Astrocyte (in vitro differentiated cells and primary cell): Measurements from ENCODE around the gene WNT7B. TPM values are rescaled to one million over a fixed set of nuclear protein-coding genes. Genes with fewer than 3 reads are reported as not detected.
"Not testable (repeated sequence)": the region's sequence is repeated elsewhere in the genome, so short reads cannot be mapped to it uniquely, and the experiment has no call there.

ENCODE experiments used
- DNase-seq: peaks from one replicate; pipeline ENCODE4 v3.0.0-alpha.2; 2010; ENCODE audit warnings: low read depth
- FAIRE-seq: peaks from 2 replicates; lab custom pipeline; 2011; peaks lifted over from hg19 to GRCh38; lab: Jason Lieb, UNC
- H2AFZ ChIP-seq: 2 replicates; pipeline ENCODE4 v1.6.0; 2012; ENCODE audit warnings: low read depth, low read length, inconsistent platforms
- H3K27ac ChIP-seq: 2 replicates; pipeline ENCODE4 v1.5.1; 2011; ENCODE audit warnings: low read depth, low read length, inconsistent platforms
- H3K27me3 ChIP-seq: 2 replicates; pipeline ENCODE4 v1.6.0; 2011; ENCODE audit warnings: low read length, inconsistent platforms; ENCODE audit not compliant: insufficient read depth
- H3K36me3 ChIP-seq: 2 replicates; pipeline ENCODE4 v1.5.1; 2011; ENCODE audit warnings: low read length, inconsistent platforms; ENCODE audit not compliant: insufficient read depth
- H3K4me1 ChIP-seq: 2 replicates; pipeline ENCODE4 v1.5.1; 2011; ENCODE audit warnings: low read length, inconsistent platforms; ENCODE audit not compliant: insufficient read depth
- H3K4me2 ChIP-seq: 2 replicates; pipeline ENCODE4 v1.6.0; 2012; ENCODE audit warnings: low read length, inconsistent platforms
- H3K4me3 ChIP-seq: 2 replicates; pipeline ENCODE4 v1.5.1; 2011; ENCODE audit warnings: low read depth, mild to moderate bottlenecking, low read length, inconsistent platforms; ENCODE audit not compliant: insufficient read depth
- H3K79me2 ChIP-seq: 2 replicates; pipeline ENCODE4 v1.6.0; 2012; ENCODE audit warnings: mild to moderate bottlenecking, low read length, inconsistent platforms; ENCODE audit not compliant: insufficient read depth
- H3K9ac ChIP-seq: 2 replicates; pipeline ENCODE4 v1.6.0; 2012; ENCODE audit warnings: mild to moderate bottlenecking, low read length, inconsistent platforms
- H3K9me3 ChIP-seq: 2 replicates; pipeline ENCODE4 v1.5.1; 2012; ENCODE audit warnings: low read depth, mild to moderate bottlenecking, low read length, inconsistent platforms; ENCODE audit not compliant: insufficient read depth
- H4K20me1 ChIP-seq: 2 replicates; pipeline ENCODE4 v1.6.0; 2012; ENCODE audit warnings: low read length, inconsistent platforms; ENCODE audit not compliant: insufficient read depth
- H3K27ac Mint-ChIP-seq: one replicate; pipeline ENCODE4 v1.8.0; 2021; ENCODE audit warnings: mild to moderate bottlenecking, mixed read lengths; ENCODE audit not compliant: unreplicated experiment
- H3K27me3 Mint-ChIP-seq: one replicate; pipeline ENCODE4 v1.8.0; 2021; ENCODE audit warnings: low read depth, mixed read lengths; ENCODE audit not compliant: unreplicated experiment
- H3K36me3 Mint-ChIP-seq: one replicate; pipeline ENCODE4 v1.8.0; 2021; ENCODE audit warnings: low read depth, mixed read lengths; ENCODE audit not compliant: unreplicated experiment
- H3K4me1 Mint-ChIP-seq: one replicate; pipeline ENCODE4 v1.8.0; 2021; ENCODE audit warnings: low read depth, mixed read lengths; ENCODE audit not compliant: unreplicated experiment
- H3K4me3 Mint-ChIP-seq: one replicate; pipeline ENCODE4 v1.8.0; 2021; ENCODE audit warnings: mild to moderate bottlenecking, moderate library complexity, mixed read lengths; ENCODE audit not compliant: unreplicated experiment
- H3K9me3 Mint-ChIP-seq: one replicate; pipeline ENCODE4 v1.8.0; 2021; ENCODE audit warnings: mild to moderate bottlenecking, mixed read lengths; ENCODE audit not compliant: unreplicated experiment
- EZH2 ChIP-seq: IDR thresholded peaks from 2 replicates; pipeline ENCODE4 v1.6.1; 2012; ENCODE audit warnings: mild to moderate bottlenecking, low read length, inconsistent platforms; ENCODE audit not compliant: insufficient read depth
- total RNA-seq: library from RNA; stranded (reverse); gene quantifications from 2 replicates; pipeline ENCODE4 v1.2.1, GENCODE V29; 2021
- TF ChIP-seq, protein P1 (sequence below): IDR thresholded peaks from 2 replicates; pipeline ENCODE4 v1.5.1; 2011; ENCODE audit warnings: low read depth, mild to moderate bottlenecking, inconsistent platforms, low read length, moderate library complexity; ENCODE audit not compliant: insufficient read depth

WNT7B gene
- total RNA-seq, 1 donor from 2014 or later: 1.7 TPM

DNA sequence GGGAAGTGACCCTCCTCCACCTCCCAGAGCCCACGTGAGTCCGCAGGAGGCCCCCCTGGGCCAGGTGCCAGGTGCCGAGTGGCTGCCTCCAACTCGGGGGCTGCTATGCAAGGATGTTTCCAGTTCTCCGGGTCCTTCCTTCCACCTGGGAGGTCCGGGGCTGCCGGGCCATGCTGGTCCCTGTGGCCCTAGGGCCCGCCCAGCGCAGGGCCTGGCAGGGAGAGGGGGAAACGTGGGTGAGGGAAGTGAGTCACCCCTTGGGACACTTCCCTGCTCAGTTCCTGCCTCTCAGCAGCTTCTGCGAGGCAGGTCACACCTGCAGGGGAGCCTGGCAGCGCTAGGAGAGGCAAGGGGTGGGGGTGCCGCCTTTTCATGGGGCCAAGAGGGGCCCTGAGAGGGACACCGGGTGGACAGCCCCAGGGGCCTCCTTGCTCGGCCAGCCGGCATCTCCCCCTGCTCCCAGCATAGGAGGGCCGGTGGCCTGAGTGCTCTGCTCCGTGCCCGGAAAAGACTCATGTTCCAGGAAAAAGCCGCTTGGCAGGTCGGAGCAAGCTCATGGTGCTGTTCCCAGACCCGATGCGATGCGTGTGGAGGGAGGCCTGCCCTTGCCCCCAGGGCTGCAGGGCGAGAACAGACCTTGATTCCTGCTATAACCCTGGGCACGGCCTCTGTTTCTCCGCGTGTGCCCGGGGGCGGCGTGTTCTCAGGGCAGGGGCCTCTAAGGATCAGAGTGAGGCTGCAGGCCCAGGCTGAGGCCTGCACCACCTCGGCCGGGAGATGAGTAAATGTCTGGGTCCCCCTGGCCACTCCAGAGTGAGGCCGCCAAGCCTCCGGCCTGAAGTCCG is 30.3 kb upstream of the WNT7B start:
- H3K36me3 ChIP-seq: no peaks in the 10 kb centered on the region
- H3K27me3 Mint-ChIP-seq: peaks cover 2% of the 10 kb centered on the region
- no peak overlapping the region for H3K4me3 Mint-ChIP-seq
- no peaks in the 10 kb centered on the region for H3K36me3 Mint-ChIP-seq
- peak overlapping the region; percentile 16 for H3K4me3 ChIP-seq
- DNase-seq: peak; percentile 81
- TF ChIP-seq EZH2: no peak
- TF ChIP-seq, protein P1, sequence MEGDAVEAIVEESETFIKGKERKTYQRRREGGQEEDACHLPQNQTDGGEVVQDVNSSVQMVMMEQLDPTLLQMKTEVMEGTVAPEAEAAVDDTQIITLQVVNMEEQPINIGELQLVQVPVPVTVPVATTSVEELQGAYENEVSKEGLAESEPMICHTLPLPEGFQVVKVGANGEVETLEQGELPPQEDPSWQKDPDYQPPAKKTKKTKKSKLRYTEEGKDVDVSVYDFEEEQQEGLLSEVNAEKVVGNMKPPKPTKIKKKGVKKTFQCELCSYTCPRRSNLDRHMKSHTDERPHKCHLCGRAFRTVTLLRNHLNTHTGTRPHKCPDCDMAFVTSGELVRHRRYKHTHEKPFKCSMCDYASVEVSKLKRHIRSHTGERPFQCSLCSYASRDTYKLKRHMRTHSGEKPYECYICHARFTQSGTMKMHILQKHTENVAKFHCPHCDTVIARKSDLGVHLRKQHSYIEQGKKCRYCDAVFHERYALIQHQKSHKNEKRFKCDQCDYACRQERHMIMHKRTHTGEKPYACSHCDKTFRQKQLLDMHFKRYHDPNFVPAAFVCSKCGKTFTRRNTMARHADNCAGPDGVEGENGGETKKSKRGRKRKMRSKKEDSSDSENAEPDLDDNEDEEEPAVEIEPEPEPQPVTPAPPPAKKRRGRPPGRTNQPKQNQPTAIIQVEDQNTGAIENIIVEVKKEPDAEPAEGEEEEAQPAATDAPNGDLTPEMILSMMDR: no peak
- no peak overlapping the region for H3K27ac Mint-ChIP-seq
- H2AFZ ChIP-seq: peak overlapping the region; percentile 54
- H3K4me1 ChIP-seq: peaks cover 68% of the 10 kb centered on the region
- H3K27me3 ChIP-seq: no peaks in the 10 kb centered on the region
- no peaks in the 10 kb centered on the region for H4K20me1 ChIP-seq
- peaks cover 11% of the 10 kb centered on the region for H3K79me2 ChIP-seq
- peaks cover 6% of the 10 kb centered on the region for H3K9me3 ChIP-seq
- peak overlapping the region; percentile 80 for H3K4me2 ChIP-seq
- no peaks in the 10 kb centered on the region for H3K4me1 Mint-ChIP-seq
- H3K9ac ChIP-seq: peak overlapping the region; percentile 94
- H3K27ac ChIP-seq: peak overlapping the region; percentile 99
- FAIRE-seq: no peak
- peaks cover 7% of the 10 kb centered on the region for H3K9me3 Mint-ChIP-seq

DNA sequence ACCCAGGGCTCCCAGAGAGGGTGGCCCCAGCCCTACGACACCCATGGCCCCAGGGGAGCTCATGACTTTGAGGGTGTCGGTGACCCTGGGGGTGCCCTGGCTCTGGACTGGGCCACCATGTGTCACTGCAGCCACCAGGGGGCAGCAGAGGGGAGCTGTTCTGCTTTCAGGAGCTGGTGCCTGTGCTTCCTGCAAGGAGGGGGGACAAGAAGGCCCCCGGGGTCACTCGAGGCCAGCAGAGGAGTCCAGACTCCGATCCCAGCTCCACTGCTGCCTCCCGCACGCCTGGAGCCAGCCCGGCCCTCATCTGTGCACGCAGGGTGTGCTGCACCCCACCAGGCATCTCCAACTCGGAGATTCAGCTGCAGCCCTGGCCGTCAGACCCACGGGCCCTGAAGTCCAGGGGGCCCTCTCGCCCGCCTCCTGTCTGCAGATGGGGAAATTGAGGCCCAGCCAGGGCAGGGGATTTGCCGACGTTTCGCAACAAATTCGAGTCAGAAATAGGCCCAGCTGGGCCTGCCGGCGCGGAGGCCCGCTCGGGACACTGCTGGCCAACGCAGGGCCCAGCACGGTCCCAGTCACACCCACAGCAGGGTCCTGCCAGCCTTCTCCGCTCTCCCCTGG is 29.5 kb upstream of the WNT7B start:
- peaks cover 6% of the 10 kb centered on the region for H3K79me2 ChIP-seq
- DNase-seq (peak; percentile 78), FAIRE-seq (no peak)
- H3K4me3 ChIP-seq: peak overlapping the region; percentile 16
- H3K4me3 Mint-ChIP-seq: no peak overlapping the region
- no peaks in the 10 kb centered on the region for H3K36me3 ChIP-seq
- H3K4me2 ChIP-seq: peak overlapping the region; percentile 80
- peaks cover 66% of the 10 kb centered on the region for H3K4me1 ChIP-seq
- H3K9me3 ChIP-seq: peaks cover 6% of the 10 kb centered on the region
- no peak for TF ChIP-seq EZH2
- TF ChIP-seq, protein P1: peak; percentile 65
- H2AFZ ChIP-seq: peak overlapping the region; percentile 50
- peak overlapping the region; percentile 99 for H3K27ac ChIP-seq
- H4K20me1 ChIP-seq: no peaks in the 10 kb centered on the region
- H3K27me3 ChIP-seq: no peaks in the 10 kb centered on the region
- no peaks in the 10 kb centered on the region for H3K4me1 Mint-ChIP-seq
- peak overlapping the region; percentile 94 for H3K9ac ChIP-seq
- no peaks in the 10 kb centered on the region for H3K36me3 Mint-ChIP-seq
- H3K9me3 Mint-ChIP-seq: peaks cover 7% of the 10 kb centered on the region
- no peak overlapping the region for H3K27ac Mint-ChIP-seq
- peaks cover 2% of the 10 kb centered on the region for H3K27me3 Mint-ChIP-seq

DNA sequence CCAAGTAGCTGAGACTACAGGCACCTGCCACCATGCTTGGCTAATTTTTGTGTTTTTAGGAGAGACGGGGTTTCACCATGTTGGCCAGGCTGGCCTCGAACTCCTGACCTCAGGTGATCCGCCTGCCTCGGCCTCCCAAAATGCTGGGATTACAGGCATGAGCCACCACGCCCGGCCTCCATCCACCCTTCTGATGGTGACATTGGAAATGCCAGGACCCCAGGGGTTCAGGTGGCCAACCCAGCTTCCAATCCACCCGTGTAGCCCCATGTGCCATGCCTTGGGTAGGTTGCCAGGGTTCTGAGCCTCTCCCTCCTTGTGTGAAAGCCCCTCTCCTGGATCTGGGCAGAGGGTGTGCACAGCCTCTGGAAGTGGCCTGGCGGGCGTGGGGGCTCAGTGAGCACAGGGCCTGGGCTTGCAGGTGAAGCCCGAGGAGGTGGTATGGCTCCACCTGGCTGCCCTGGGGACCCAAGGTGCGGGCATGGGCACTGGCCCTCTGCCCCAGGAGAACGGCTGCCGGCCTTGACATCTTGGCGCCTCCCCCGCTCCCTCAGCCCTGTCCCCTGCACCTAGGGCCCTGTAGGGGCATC is 28.2 kb upstream of the WNT7B start:
- not testable (repeated sequence) for H3K36me3 Mint-ChIP-seq, H4K20me1 ChIP-seq, H3K9me3 Mint-ChIP-seq, H3K4me3 ChIP-seq, H3K27ac ChIP-seq, H3K36me3 ChIP-seq, FAIRE-seq, H3K27me3 Mint-ChIP-seq, H3K27ac Mint-ChIP-seq, H3K4me1 Mint-ChIP-seq, H3K4me3 Mint-ChIP-seq, H3K79me2 ChIP-seq, DNase-seq, H3K9me3 ChIP-seq, H3K9ac ChIP-seq, H3K4me2 ChIP-seq, H2AFZ ChIP-seq, H3K27me3 ChIP-seq
- peaks cover 60% of the 10 kb centered on the region for H3K4me1 ChIP-seq
